Esophagus squamous epithelium (tissue), 5 donors: ENCODE results near the gene KCNQ1. TPM values are rescaled to one million over a fixed set of nuclear protein-coding genes. Genes with fewer than 3 reads are reported as not detected.

Experiments used
- DNase-seq: peaks from one replicate; lab custom pipeline; 2025; lab: John Stamatoyannopoulos, UW
- H3K27ac ChIP-seq, 4 donors: fragments of 200-600 bp; sonication (generic); one replicate each; pipeline ENCODE4 v1.5.1; 2016 to 2019; ENCODE audit warnings: mild to moderate bottlenecking in 1 of 4
- H3K27me3 ChIP-seq, 4 donors: fragments of 200-600 bp; sonication (generic); 1 replicate in 3 of 4; 2 replicates in 1 of 4; pipeline versions ENCODE4 v1.5.1 to v1.6.0; 2017 to 2021; ENCODE audit warnings: antibody characterized with exemption in 1 of 4
- H3K36me3 ChIP-seq, 3 donors: fragments of 200-600 bp; sonication (generic); one replicate each; pipeline ENCODE4 v1.5.1; 2016 to 2019
- H3K4me1 ChIP-seq, 3 donors: fragments of 200-600 bp; sonication (generic); one replicate each; pipeline ENCODE4 v1.5.1; 2017 to 2019
- H3K4me3 ChIP-seq, 4 donors: fragments of 200-600 bp; sonication (generic); 1 replicate in 3 of 4; 2 replicates in 1 of 4; pipeline ENCODE4 v1.5.1; 2016 to 2019; ENCODE audit warnings: mild to moderate bottlenecking in 2 of 4, moderate library complexity in 1 of 4
- H3K9me3 ChIP-seq, 3 donors: fragments of 200-600 bp; sonication (generic); one replicate each; pipeline ENCODE4 v1.5.1; 2016 to 2019
- CTCF ChIP-seq, 6 experiments: fragments of 450-650 bp in 4 of 6; fragments of 200-600 bp in 2 of 6; sonication (generic) in 2 of 6; IDR thresholded peaks; one replicate each; pipeline ENCODE4 v1.5.1; 2016 to 2019; ENCODE audit warnings: antibody characterized with exemption in 6 of 6, mild to moderate bottlenecking in 4 of 6, moderate library complexity in 4 of 6
- POLR2A ChIP-seq, 4 donors: fragments of 450-650 bp; IDR thresholded peaks; one replicate each; pipeline ENCODE4 v1.6.1; 2017; ENCODE audit warnings: antibody characterized with exemption in 4 of 4, mild to moderate bottlenecking in 4 of 4, moderate library complexity in 3 of 4
- WGBS, 2 donors: methylation state at CpG; one replicate each; pipeline ENCODE4 v1.1.5; 2018; 5-methylcytosine and 5-hydroxymethylcytosine counted together
- intact Hi-C: fragments of 100-400 bp; cut with DNase I; formaldehyde crosslinking; loops from one replicate; pipeline ENCODE4 v1.15.0; 2022
- total RNA-seq, 4 donors: library from RNA; depleted of rRNA; stranded (reverse); fragments of >200 nt; gene quantifications; one replicate each; pipeline ENCODE4 v1.1.0, GENCODE V29; 2016
- donor health status: DM: yes; HTN: yes; CAD: no.

The KCNQ1 gene
- total RNA-seq, 4 donors from 2014 or later = 0.61 to 3.1 (median 0.72) TPM

- H3K27ac ChIP-seq = no peak overlapping the region
- H3K9me3 ChIP-seq = peaks cover 0 to 76% (median 62%) of the 10 kb centered on the region in 3 donors
- no peaks in the 10 kb centered on the region for H3K27me3 ChIP-seq
- WGBS, 2 donors = 75 to 95% methylated on average over 1 of the region's 1 CpG
- H3K4me3 ChIP-seq = no peak overlapping the region
- no peak for DNase-seq
- no peak for TF ChIP-seq POLR2A (IDR thresholded peaks at IDR 0.05)
- TF ChIP-seq CTCF (IDR thresholded peaks at IDR 0.05) = no peak
- no peaks in the 10 kb centered on the region for H3K36me3 ChIP-seq
- H3K4me1 ChIP-seq = no peaks in the 10 kb centered on the region
- intact Hi-C loops = no loop called here
These were observed 196.8 kb downstream of the KCNQ1 start for GRCh38 chr11:2641623-2642022.

GRCh38 chr11:2643746-2644145 lies 198.9 kb downstream of the KCNQ1 start:
- H3K27me3 ChIP-seq = no peaks in the 10 kb centered on the region
- intact Hi-C loops = no loop called here
- H3K4me1 ChIP-seq = no peaks in the 10 kb centered on the region
- H3K27ac ChIP-seq = no peak overlapping the region
- TF ChIP-seq POLR2A (IDR thresholded peaks at IDR 0.05) = no peak
- TF ChIP-seq CTCF (IDR thresholded peaks at IDR 0.05) = no peak
- no peak for DNase-seq
- 75 to 96% methylated on average over 3 of the region's 3 CpGs for WGBS, 2 donors
- H3K36me3 ChIP-seq = no peaks in the 10 kb centered on the region
- no peak overlapping the region for H3K4me3 ChIP-seq
- H3K9me3 ChIP-seq = peaks cover 0 to 89% (median 60%) of the 10 kb centered on the region in 3 donors

- Histone ChIP-seq H3K27me3 (no peaks in the 10 kb centered on the region), H3K4me1 (no peaks in the 10 kb centered on the region), H3K36me3 (no peaks in the 10 kb centered on the region), H3K27ac (no peak overlapping the region), H3K4me3 (no peak overlapping the region), H3K9me3 (peaks cover 0 to 90% (median 57%) of the 10 kb centered on the region in 3 donors)
- DNase-seq = no peak
- TF ChIP-seq POLR2A (IDR thresholded peaks at IDR 0.05) = no peak
- TF ChIP-seq CTCF (IDR thresholded peaks at IDR 0.05) = no peak
- intact Hi-C loops = no loop called here
- WGBS, 2 donors = 82 to 86% methylated on average over 1 to 2 of the region's 4 CpGs
These were observed 200.3 kb downstream of the KCNQ1 start for GRCh38 chr11:2644844-2645778.

- no peak for TF ChIP-seq CTCF (IDR thresholded peaks at IDR 0.05)
- TF ChIP-seq POLR2A (IDR thresholded peaks at IDR 0.05) = no peak
- intact Hi-C loops = no loop called here
- Histone ChIP-seq H3K4me1 (no peaks in the 10 kb centered on the region), H3K9me3 (peaks cover 0 to 90% (median 59%) of the 10 kb centered on the region in 3 donors), H3K4me3 (no peak overlapping the region), H3K27ac (no peak overlapping the region), H3K27me3 (no peaks in the 10 kb centered on the region), H3K36me3 (no peaks in the 10 kb centered on the region)
- 63 to 83% methylated on average over 1 of the region's 1 CpG for WGBS, 2 donors
- no peak for DNase-seq
These were observed 200.9 kb downstream of the KCNQ1 start for GRCh38 chr11:2645779-2646118.

- WGBS, 2 donors = 64 to 96% methylated on average over 1 of the region's 1 CpG
- TF ChIP-seq CTCF (IDR thresholded peaks at IDR 0.05) (no peak), POLR2A (IDR thresholded peaks at IDR 0.05) (no peak)
- Histone ChIP-seq H3K27me3 (no peaks in the 10 kb centered on the region), H3K27ac (no peak overlapping the region), H3K4me1 (no peaks in the 10 kb centered on the region), H3K9me3 (peaks cover 0 to 92% (median 60%) of the 10 kb centered on the region in 3 donors), H3K36me3 (no peaks in the 10 kb centered on the region), H3K4me3 (no peak overlapping the region)
- intact Hi-C loops = no loop called here
- no peak for DNase-seq
These were observed 202.4 kb downstream of the KCNQ1 start for GRCh38 chr11:2647167-2647566.
